GM12878 (cell line): ENCODE measurements around the gene VAV2. TPM values are rescaled to one million over a fixed set of nuclear protein-coding genes. Genes with fewer than 3 reads are reported as not detected.

Source experiments
- ATAC-seq: fragments of 200-7000 bp; cut with Tn5 transposase; 3 replicates; pipeline ENCODE4 v1.9.1; 2020; ENCODE audit warnings: mild to moderate bottlenecking, moderate library complexity
- BruUV-seq: library from RNA; stranded (reverse); fragments of 400-500 nt; replicated peaks from 2 replicates; lab custom pipeline; 2021; lab: Mats Ljungman, UMichigan
- CTCF ChIA-PET: fragments of 300-600 bp; sonication (Branson Sonifier 250); formaldehyde crosslinking; extraction: SDS; loops from one replicate; lab custom pipeline; 2021; ENCODE audit warnings: inconsistent platforms; lab: Yijun Ruan, JAX
- POLR2A ChIA-PET: fragments of 350-600 bp; formaldehyde crosslinking; extraction: SDS; loops from one replicate; lab custom pipeline; 2021; ENCODE audit warnings: inconsistent platforms; lab: Charles Lee
- RAD21 ChIA-PET: fragments of 300-600 bp; sonication (Branson Sonifier 250); formaldehyde crosslinking; loops from one replicate; lab custom pipeline; 2023; ENCODE audit warnings: antibody characterized with exemption; ENCODE audit not compliant: unreplicated experiment; lab: Charles Lee
- SMC1A ChIA-PET: fragments of 300-600 bp; sonication (Branson Sonifier 250); formaldehyde crosslinking; loops from one replicate; lab custom pipeline; 2023; ENCODE audit not compliant: unreplicated experiment, uncharacterized antibody; lab: Charles Lee
- DNase-seq: peaks from one replicate; pipeline ENCODE4 v3.0.0-alpha.2; 2011; ENCODE audit warnings: low read depth, low spot score
- FAIRE-seq: peaks from 3 replicates; lab custom pipeline; 2011; peaks lifted over from hg19 to GRCh38; lab: Jason Lieb, UNC
- H2AFZ ChIP-seq: 2 replicates; pipeline ENCODE4 v1.6.0; 2011; ENCODE audit warnings: low read depth, low read length, control low read depth; ENCODE audit not compliant: control insufficient read depth
- H3K27ac ChIP-seq: 2 replicates; pipeline ENCODE4 v1.5.1; 2011; ENCODE audit warnings: control low read depth; ENCODE audit not compliant: control insufficient read depth, insufficient read depth
- H3K27me3 ChIP-seq, 2 experiments: replicated peaks in 1 of 2; 2 replicates each; pipeline versions ENCODE4 v1.6.0 to v1.6.1; 2011; ENCODE audit warnings: low read length in 1 of 2; ENCODE audit not compliant: control insufficient read depth in 2 of 2, insufficient read depth in 2 of 2
- H3K36me3 ChIP-seq, 2 experiments: 2 replicates each; pipeline ENCODE4 v1.5.1; 2011; ENCODE audit warnings: low read length in 1 of 2; ENCODE audit not compliant: control insufficient read depth in 2 of 2, insufficient read depth in 2 of 2
- H3K4me1 ChIP-seq: 2 replicates; pipeline ENCODE4 v1.6.1; 2011; ENCODE audit warnings: mild to moderate bottlenecking, low read length, moderate library complexity, mixed read lengths; ENCODE audit not compliant: control insufficient read depth, insufficient read depth
- H3K4me2 ChIP-seq: 2 replicates; pipeline ENCODE4 v1.6.0; 2011; ENCODE audit warnings: control low read depth; ENCODE audit not compliant: control insufficient read depth, insufficient read depth
- H3K4me3 ChIP-seq: fragments of 200-600 bp; sonication (generic); 2 replicates; pipeline ENCODE4 v1.5.1; 2016
- H3K79me2 ChIP-seq: 2 replicates; pipeline ENCODE4 v1.6.0; 2011; ENCODE audit warnings: low read length; ENCODE audit not compliant: control insufficient read depth, insufficient read depth
- H3K9ac ChIP-seq: 2 replicates; pipeline ENCODE4 v1.8.0; 2011; ENCODE audit warnings: low read length, control low read depth, mixed read lengths; ENCODE audit not compliant: control insufficient read depth, insufficient read depth
- H3K9me3 ChIP-seq: replicated peaks from 3 replicates; pipeline ENCODE4 v1.5.1; 2011; ENCODE audit warnings: mild to moderate bottlenecking, low read length; ENCODE audit not compliant: control insufficient read depth, insufficient read depth
- H4K20me1 ChIP-seq: 2 replicates; pipeline ENCODE4 v1.6.0; 2011; ENCODE audit not compliant: control insufficient read depth, insufficient read depth
- BCL11A ChIP-seq: IDR thresholded peaks from 2 replicates; pipeline ENCODE4 v1.6.1; 2011; ENCODE audit warnings: low read depth, low read length
- BCLAF1 ChIP-seq: fragments of 450-650 bp; IDR thresholded peaks from 2 replicates; pipeline ENCODE4 v1.6.1; 2017; ENCODE audit warnings: antibody characterized with exemption, mild to moderate bottlenecking, moderate library complexity
- CREM ChIP-seq: IDR thresholded peaks from 2 replicates; pipeline ENCODE4 v1.6.1; 2014; ENCODE audit warnings: antibody characterized with exemption, low read depth
- EZH2 ChIP-seq: IDR thresholded peaks from 2 replicates; pipeline ENCODE4 v1.6.1; 2012; ENCODE audit warnings: low read depth, mild to moderate bottlenecking, control low read depth, inconsistent platforms, low read length, borderline replicate concordance; ENCODE audit not compliant: control insufficient read depth
- FOXK2 ChIP-seq: fragments of 450-650 bp; IDR thresholded peaks from 2 replicates; pipeline ENCODE4 v1.6.1; 2017; ENCODE audit warnings: mild to moderate bottlenecking, moderate library complexity
- HSF1 ChIP-seq: fragments of 150-350 bp; IDR thresholded peaks from 2 replicates; pipeline ENCODE4 v1.6.1; 2014; ENCODE audit warnings: mild to moderate bottlenecking, low read depth, low read length
- IRF3 ChIP-seq: fragments of 450-650 bp; IDR thresholded peaks from 2 replicates; pipeline ENCODE4 v1.6.1; 2014; ENCODE audit warnings: mild to moderate bottlenecking
- NFYB ChIP-seq: IDR thresholded peaks from 2 replicates; pipeline ENCODE4 v1.6.1; 2011; ENCODE audit warnings: low read depth, mild to moderate bottlenecking, low read length, improper control_type of control experiment, moderate library complexity; ENCODE audit not compliant: insufficient read depth
- NKRF ChIP-seq: fragments of 450-650 bp; conservative IDR thresholded peaks from 2 replicates; pipeline ENCODE4 v1.6.1; 2017; ENCODE audit warnings: mild to moderate bottlenecking, moderate library complexity
- PML ChIP-seq: IDR thresholded peaks from 2 replicates; pipeline ENCODE4 v1.6.1; 2012; ENCODE audit warnings: low read length, inconsistent platforms
- POLR2AphosphoS2 ChIP-seq: IDR thresholded peaks from 2 replicates; pipeline ENCODE4 v1.6.1; 2011; ENCODE audit warnings: low read depth, mild to moderate bottlenecking, low read length, improper control_type of control experiment, moderate library complexity
- RAD21 ChIP-seq: IDR thresholded peaks from 2 replicates; pipeline ENCODE4 v1.6.1; 2011; ENCODE audit warnings: mild to moderate bottlenecking, low read depth, low read length, moderate library complexity; ENCODE audit not compliant: insufficient read depth
- RFX5 ChIP-seq: IDR thresholded peaks from 2 replicates; pipeline ENCODE4 v1.6.1; 2011; ENCODE audit warnings: low read depth, low read length, improper control_type of control experiment
- TBL1XR1 ChIP-seq: IDR thresholded peaks from 2 replicates; pipeline ENCODE4 v1.6.1; 2012; ENCODE audit warnings: low read depth, low read length, improper control_type of control experiment
- ZNF217 ChIP-seq: fragments of 450-650 bp; IDR thresholded peaks from 2 replicates; pipeline ENCODE4 v1.6.1; 2017; ENCODE audit warnings: antibody characterized with exemption, mild to moderate bottlenecking
- WGBS: methylation state at CpG from one replicate; pipeline ENCODE4 v1.1.6; 2016; ENCODE audit warnings: low lambda C conversion rate; ENCODE audit not compliant: insufficient replicate concordance, insufficient coverage; ENCODE audit errors: missing lambda C conversion rate; 5-methylcytosine and 5-hydroxymethylcytosine counted together
- in situ Hi-C: fragments of 300-500 bp; cut with MboI; formaldehyde crosslinking; loops from 9 replicates; pipeline ENCODE4 v1.14.3; 2018; ENCODE audit warnings: mixed read lengths
- intact Hi-C: fragments of 100-400 bp; cut with micrococcal nuclease; formaldehyde crosslinking; loops from one replicate; pipeline ENCODE4 v1.14.2; 2022; ENCODE audit not compliant: unreplicated experiment
- polyA plus RNA-seq, 11 experiments: library from polyadenylated mRNA; depleted of rRNA in 4 of 11; unstranded in 6 of 11; stranded (reverse) in 5 of 11; fragments of >200 nt; fragmentation: Nextera tagmentation in 4 of 11; fragmentation: Illumina TruSeq in 1 of 11; extraction: Ambion mirVana in 4 of 11; extraction: Trizol in 1 of 11; gene quantifications; 1 replicate in 1 of 11; 2 replicates in 10 of 11; pipeline versions ENCODE4 v1.2.1 to v1.2.3, GENCODE V29; 2011 to 2016; ENCODE audit warnings: inconsistent platforms in 2 of 11, missing spikeins in 2 of 11, low read depth in 1 of 11
- total RNA-seq, 4 experiments: library from RNA; depleted of rRNA in 3 of 4; stranded (reverse); fragments of >200 nt in 3 of 4; fragmentation: Illumina TruSeq in 1 of 4; extraction: Trizol in 1 of 4; gene quantifications; 2 replicates each; pipeline versions ENCODE4 v1.2.1 to v1.2.3, GENCODE V29; 2013 to 2021

The VAV2 gene
- total and polyA plus RNA-seq, 10 of the 15 experiments (the other 5 are each of a cell fraction or from before 2014, with no cell fraction given): 0.13 to 43.9 (median 16.9) TPM

- Histone ChIP-seq H3K4me3 (no peak overlapping the region), H3K79me2 (no peaks in the 10 kb centered on the region), H3K27me3 (no peaks in the 10 kb centered on the region), H3K27ac (no peak overlapping the region; the same call in 1 of the 2 replicates), H3K4me2 (peak overlapping the region; percentile 1; the same call in 1 of the 2 replicates), H3K9me3 (no peaks in the 10 kb centered on the region), H3K9ac (no peak overlapping the region; the same call in 1 of the 2 replicates), H3K36me3 (peaks cover 0 to 21% of the 10 kb centered on the region in 2 experiments; a peak in 3 of 4 replicates), H3K4me1 (peaks cover 19% of the 10 kb centered on the region), H2AFZ (no peak overlapping the region; the same call in 1 of the 2 replicates), H4K20me1 (no peaks in the 10 kb centered on the region)
- DNase-seq (no peak), ATAC-seq (peak; percentile 94), FAIRE-seq (peak; percentile 87)
- 12% methylated on average over 19 of the region's 22 CpGs for WGBS
- ChIA-PET RAD21 (interaction anchor here (1.2 to 4.9 kb wide), 7 partner anchors 11 to 201 kb away, joined by 3 to 44 read pairs (median 6); no protein-coding TSS in a partner anchor), CTCF (interaction anchor here (0.6 to 4.5 kb wide), 7 partner anchors 11 to 202 kb away, joined by 3 to 50 read pairs (median 4); no protein-coding TSS in a partner anchor), POLR2A (interaction anchor here (1.3 to 1.5 kb wide), 2 partner anchors 11 to 198 kb away, joined by 3 read pairs; no protein-coding TSS in a partner anchor), SMC1A (interaction anchor here (0.6 to 2.3 kb wide), 3 partner anchors 47 to 202 kb away, joined by 3 to 18 read pairs (median 7); no protein-coding TSS in a partner anchor)
- in situ Hi-C loops (no loop called here), intact Hi-C loops (loop anchor here (1.0 to 10.0 kb wide), 2 partner anchors 201 to 302 kb away; no protein-coding TSS in a partner anchor)
- BruUV-seq: no TSS peak
- TF ChIP-seq BCL11A (no peak), ZNF217 (no peak), NFYB (no peak), FOXK2 (no peak), CREM (no peak), IRF3 (no peak), RFX5 (0 out of 2 replicates have a peak, but pooled peaks have one; percentile 30), NKRF (no peak), HSF1 (no peak), POLR2AphosphoS2 (no peak; the same call in 1 of the 2 replicates), PML (no peak), RAD21 (peak; percentile 93), EZH2 (no peak), TBL1XR1 (peak; percentile 61; the same call in 1 of the 2 replicates), BCLAF1 (no peak)
Measured at GRCh38 chr9:133792721-133793470, 199.2 kb downstream of the VAV2 start.
